Neuron (in vitro differentiated cells): Measurements from ENCODE around the gene KRT13.

Source experiments
- H2AFZ ChIP-seq: one replicate; pipeline ENCODE4 v1.6.1; 2013; ENCODE audit warnings: low read depth, mild to moderate bottlenecking, inconsistent platforms, low read length, moderate library complexity
- H3K27me3 ChIP-seq: one replicate; pipeline ENCODE4 v1.6.1; 2013; ENCODE audit warnings: low read length; ENCODE audit not compliant: insufficient read depth
- H3K36me3 ChIP-seq: one replicate; pipeline ENCODE4 v1.6.1; 2013; ENCODE audit warnings: low read length; ENCODE audit not compliant: insufficient read depth
- H3K4me1 ChIP-seq: one replicate; pipeline ENCODE4 v1.6.1; 2013; ENCODE audit warnings: low read length; ENCODE audit not compliant: insufficient read depth
- H3K4me3 ChIP-seq: 2 replicates; pipeline ENCODE4 v1.5.1; 2013; ENCODE audit warnings: mild to moderate bottlenecking, low read length, moderate library complexity
- H3K9me3 ChIP-seq: one replicate; pipeline ENCODE4 v1.6.1; 2013; ENCODE audit warnings: low read length

The KRT13 gene

GRCh38 chr17:41476866-41477815 lies 28.3 kb downstream of the KRT13 start:
- Histone ChIP-seq H3K4me1 (no peaks in the 10 kb centered on the region), H3K27me3 (peaks cover 7% of the 10 kb centered on the region), H3K36me3 (no peaks in the 10 kb centered on the region), H2AFZ (no peak overlapping the region), H3K4me3 (no peak overlapping the region), H3K9me3 (no peaks in the 10 kb centered on the region)

- Histone ChIP-seq H3K9me3 (no peaks in the 10 kb centered on the region), H2AFZ (no peak overlapping the region), H3K4me1 (no peaks in the 10 kb centered on the region), H3K27me3 (peaks cover 7% of the 10 kb centered on the region), H3K4me3 (no peak overlapping the region), H3K36me3 (no peaks in the 10 kb centered on the region)
Observed at GRCh38 chr17:41475421-41475820, 30.0 kb downstream of the KRT13 start.

- peaks cover 7% of the 10 kb centered on the region for H3K27me3 ChIP-seq
- no peak overlapping the region for H3K4me3 ChIP-seq
- no peaks in the 10 kb centered on the region for H3K36me3 ChIP-seq
- no peaks in the 10 kb centered on the region for H3K4me1 ChIP-seq
- H3K9me3 ChIP-seq, result no peaks in the 10 kb centered on the region
- H2AFZ ChIP-seq, result no peak overlapping the region
Observed at GRCh38 chr17:41474863-41475262, 30.5 kb downstream of the KRT13 start.

GRCh38 chr17:41468346-41468745 lies 37.1 kb downstream of the KRT13 start:
- Histone ChIP-seq H3K27me3 (peaks cover 3% of the 10 kb centered on the region), H3K4me3 (no peak overlapping the region), H3K36me3 (no peaks in the 10 kb centered on the region), H3K4me1 (no peaks in the 10 kb centered on the region), H2AFZ (no peak overlapping the region), H3K9me3 (no peaks in the 10 kb centered on the region)

GRCh38 chr17:41467561-41467960 lies 37.9 kb downstream of the KRT13 start:
- Histone ChIP-seq H3K4me1 (no peaks in the 10 kb centered on the region), H3K36me3 (no peaks in the 10 kb centered on the region), H3K9me3 (no peaks in the 10 kb centered on the region), H2AFZ (no peak overlapping the region), H3K4me3 (no peak overlapping the region), H3K27me3 (peaks cover 3% of the 10 kb centered on the region)

GRCh38 chr17:41466988-41467387 lies 38.4 kb downstream of the KRT13 start, which contains the start of gene KRT32:
KRT32 (minus strand) TSS chr17:41467386; CDS start chr17:41467325, 61 bp downstream.
- H3K27me3 ChIP-seq, result peaks cover 3% of the 10 kb centered on the region
- no peak within 1 kb of the TSS for H3K4me3 ChIP-seq
- H3K36me3 ChIP-seq, result no peaks in the 10 kb centered on the region
- no peaks in the 10 kb centered on the region for H3K9me3 ChIP-seq
- no peaks in the 10 kb centered on the region for H3K4me1 ChIP-seq
- H2AFZ ChIP-seq, result no peak within 1 kb of the TSS

GRCh38 chr17:41464682-41465081 lies 40.7 kb downstream of the KRT13 start:
- H2AFZ ChIP-seq, result no peak overlapping the region
- no peaks in the 10 kb centered on the region for H3K4me1 ChIP-seq
- H3K4me3 ChIP-seq, result no peak overlapping the region
- peaks cover 3% of the 10 kb centered on the region for H3K27me3 ChIP-seq
- no peaks in the 10 kb centered on the region for H3K36me3 ChIP-seq
- no peaks in the 10 kb centered on the region for H3K9me3 ChIP-seq

GRCh38 chr17:41464173-41464572 lies 41.2 kb downstream of the KRT13 start:
- Histone ChIP-seq H3K27me3 (peaks cover 3% of the 10 kb centered on the region), H2AFZ (no peak overlapping the region), H3K9me3 (no peaks in the 10 kb centered on the region), H3K4me3 (no peak overlapping the region), H3K4me1 (no peaks in the 10 kb centered on the region), H3K36me3 (no peaks in the 10 kb centered on the region)

- no peaks in the 10 kb centered on the region for H3K4me1 ChIP-seq
- no peak overlapping the region for H2AFZ ChIP-seq
- no peak overlapping the region for H3K4me3 ChIP-seq
- no peaks in the 10 kb centered on the region for H3K36me3 ChIP-seq
- H3K27me3 ChIP-seq, result peaks cover 3% of the 10 kb centered on the region
- H3K9me3 ChIP-seq, result no peaks in the 10 kb centered on the region
Observed at GRCh38 chr17:41463746-41464145, 41.7 kb downstream of the KRT13 start.

- no peaks in the 10 kb centered on the region for H3K4me1 ChIP-seq
- no peak overlapping the region for H2AFZ ChIP-seq
- H3K27me3 ChIP-seq, result peaks cover 3% of the 10 kb centered on the region
- H3K36me3 ChIP-seq, result no peaks in the 10 kb centered on the region
- no peaks in the 10 kb centered on the region for H3K9me3 ChIP-seq
- H3K4me3 ChIP-seq, result no peak overlapping the region
Observed at GRCh38 chr17:41462705-41463104, 42.7 kb downstream of the KRT13 start.

GRCh38 chr17:41457676-41458075 lies 47.7 kb downstream of the KRT13 start:
- Histone ChIP-seq H3K4me1 (no peaks in the 10 kb centered on the region), H3K4me3 (no peak overlapping the region), H3K27me3 (no peaks in the 10 kb centered on the region), H2AFZ (no peak overlapping the region), H3K9me3 (no peaks in the 10 kb centered on the region), H3K36me3 (no peaks in the 10 kb centered on the region)

GRCh38 chr17:41456204-41456603 lies 49.2 kb downstream of the KRT13 start:
- no peak overlapping the region for H3K4me3 ChIP-seq

GRCh38 chr17:41455236-41455635 lies 50.2 kb downstream of the KRT13 start:
- no peaks in the 10 kb centered on the region for H3K9me3 ChIP-seq
- no peaks in the 10 kb centered on the region for H3K36me3 ChIP-seq
- H3K4me1 ChIP-seq, result no peaks in the 10 kb centered on the region
- no peak overlapping the region for H2AFZ ChIP-seq
- H3K27me3 ChIP-seq, result no peaks in the 10 kb centered on the region
- no peak overlapping the region for H3K4me3 ChIP-seq

More at GRCh38 chr17:41456204-41456603, 49.2 kb downstream of the KRT13 start:
- H3K27me3 ChIP-seq, result no peaks in the 10 kb centered on the region
- H2AFZ ChIP-seq, result no peak overlapping the region
- H3K4me1 ChIP-seq, result no peaks in the 10 kb centered on the region
- no peaks in the 10 kb centered on the region for H3K36me3 ChIP-seq
- no peaks in the 10 kb centered on the region for H3K9me3 ChIP-seq
